K562 (cell line): ENCODE measurements around the gene GRIK5. TPM values are rescaled to one million over a fixed set of nuclear protein-coding genes. Genes with fewer than 3 reads are reported as not detected.

ENCODE experiments used
- BACH1 ChIP-seq: fragments of 200-800 bp; sonication (Bioruptor generic); IDR thresholded peaks from 2 replicates; pipeline ENCODE4 v1.6.1; 2016; ENCODE audit warnings: missing genetic modification characterization, missing compliant biosample characterization
- CEBPB ChIP-seq: fragments of 450-650 bp; IDR thresholded peaks from 2 replicates; pipeline ENCODE4 v1.6.1; 2016; ENCODE audit warnings: missing genetic modification characterization, missing compliant biosample characterization
- CUX1 ChIP-seq: fragments of 200-800 bp; sonication (Bioruptor generic); IDR thresholded peaks from 2 replicates; pipeline ENCODE4 v1.6.1; 2016; ENCODE audit warnings: missing genetic modification characterization, missing compliant biosample characterization
- GTF2E2 ChIP-seq: fragments of 200-800 bp; sonication (Bioruptor generic); IDR thresholded peaks from 2 replicates; pipeline ENCODE4 v1.6.1; 2016; ENCODE audit warnings: missing genetic modification characterization, missing compliant biosample characterization
- HNRNPK ChIP-seq: fragments of 200-400 bp; formaldehyde crosslinking; IDR thresholded peaks from one replicate; pipeline ENCODE4 v1.6.1; 2018; ENCODE audit warnings: mild to moderate bottlenecking, low read depth, low read length; ENCODE audit not compliant: poor library complexity, severe bottlenecking
- IFI16 ChIP-seq: fragments of 250-450 bp; sonication (Bioruptor Pico); IDR thresholded peaks from 2 replicates; pipeline ENCODE4 v2.1.2; 2022; ENCODE audit warnings: mild to moderate bottlenecking, inconsistent platforms
- IRF2 ChIP-seq: sonication (generic); formaldehyde crosslinking; IDR thresholded peaks from 2 replicates; pipeline ENCODE4 v1.8.1; 2022; ENCODE audit warnings: mild to moderate bottlenecking, missing genetic modification reagents
- RFX7 ChIP-seq: fragments of 250-450 bp; sonication (Bioruptor Pico); IDR thresholded peaks from 2 replicates; pipeline ENCODE4 v1.5.1; 2021; ENCODE audit warnings: mild to moderate bottlenecking
- SAP30 ChIP-seq: fragments of 200-600 bp; sonication (generic); IDR thresholded peaks from 2 replicates; pipeline ENCODE4 v1.6.1; 2012; ENCODE audit warnings: borderline replicate concordance, low read depth, mild to moderate bottlenecking, moderate library complexity, low read length, control low read depth, inconsistent platforms; ENCODE audit not compliant: insufficient read depth, poor library complexity, severe bottlenecking
- SP1 ChIP-seq: sonication (generic); formaldehyde crosslinking; IDR thresholded peaks from 2 replicates; pipeline ENCODE4 v1.8.1; 2022; ENCODE audit warnings: mild to moderate bottlenecking, missing genetic modification reagents
- ZMIZ1 ChIP-seq, 2 experiments: fragments of 150-350 bp in 1 of 2; IDR thresholded peaks; 2 replicates each; pipeline ENCODE4 v1.6.1; 2012 to 2016; ENCODE audit warnings: low read depth in 2 of 2, low read length in 2 of 2, mild to moderate bottlenecking in 1 of 2, moderate library complexity in 1 of 2
- ZNF165 ChIP-seq: fragments of 250-450 bp; sonication (Bioruptor Pico); IDR thresholded peaks from 2 replicates; pipeline ENCODE4 v1.4.0; 2020; ENCODE audit warnings: borderline replicate concordance
- ZNF239 ChIP-seq: fragments of 250-450 bp; sonication (Bioruptor Pico); IDR thresholded peaks from 2 replicates; pipeline ENCODE4 v1.4.0; 2020; ENCODE audit warnings: mild to moderate bottlenecking
- ZNF24 ChIP-seq: fragments of 450-650 bp; IDR thresholded peaks from 2 replicates; pipeline ENCODE4 v1.6.1; 2016
- ZNF280B ChIP-seq: fragments of 250-450 bp; sonication (Bioruptor Pico); IDR thresholded peaks from 2 replicates; pipeline ENCODE4 v1.5.1; 2021; ENCODE audit warnings: mild to moderate bottlenecking
- ZNF586 ChIP-seq: fragments of 450-650 bp; formaldehyde crosslinking; conservative IDR thresholded peaks from 2 replicates; pipeline ENCODE4 v1.4.0; 2020; ENCODE audit warnings: mild to moderate bottlenecking, moderate library complexity
- ZNF764 ChIP-seq: fragments of 250-450 bp; sonication (Bioruptor Pico); IDR thresholded peaks from 2 replicates; pipeline ENCODE4 v1.4.0; 2020; ENCODE audit warnings: low read depth, mild to moderate bottlenecking, moderate library complexity
- ZNF77 ChIP-seq: fragments of 250-450 bp; sonication (Bioruptor Pico); IDR thresholded peaks from 2 replicates; pipeline ENCODE4 v1.5.0; 2020
- polyA plus RNA-seq, 8 experiments: library from polyadenylated mRNA; depleted of rRNA in 4 of 8; stranded (reverse) in 5 of 8; unstranded in 3 of 8; fragments of >200 nt; fragmentation: Nextera tagmentation in 2 of 8; fragmentation: Illumina TruSeq in 1 of 8; extraction: Ambion mirVana in 2 of 8; extraction: Trizol in 1 of 8; gene quantifications; 2 replicates each; pipeline versions ENCODE4 v1.2.1 to v1.2.3, GENCODE V29; 2011 to 2014; ENCODE audit warnings: inconsistent platforms in 1 of 8, missing spikeins in 1 of 8
- total RNA-seq, 7 experiments: library from RNA; depleted of rRNA in 6 of 7; stranded (reverse); fragments of >200 nt in 6 of 7; fragmentation: Illumina TruSeq in 2 of 7; extraction: Trizol in 2 of 7; gene quantifications; 2 replicates each; pipeline versions ENCODE4 v1.2.1 to v1.2.3, GENCODE V29; 2011 to 2021; ENCODE audit warnings: low replicate concordance in 1 of 7

GRIK5 gene
- total and polyA plus RNA-seq, 9 of the 15 experiments (the other 6 are each of a cell fraction or from before 2014, with no cell fraction given): 0.04 to 0.55 (median 0.27) TPM; not detected in 2

GRCh38 chr19:42075616-42076379 is 5.8 kb upstream of the GRIK5 start, which contains the start of gene ZNF574 (continued):
- TF ChIP-seq ZNF24 (no peak), IFI16 (CRISPR knock-in tag) (no peak), ZNF77 (CRISPR knock-in tag) (no peak), RFX7 (CRISPR knock-in tag) (peak; percentile 61; the same call in 1 of the 2 replicates), HNRNPK (no peak), ZNF165 (no peak), SAP30 (peak; percentile 72), ZNF586 (CRISPR knock-in tag) (no peak), CEBPB (tag) (no peak), ZNF764 (CRISPR knock-in tag) (no peak), ZNF280B (CRISPR knock-in tag) (no peak), ZMIZ1 (IDR thresholded peaks at IDR 0.05; ENCODE audit: low read depth in 2 of 2, low read length in 2 of 2) (peak in 1 of 2 experiments; percentile 33; a peak in 2 of 4 replicates), BACH1 (tag) (no peak), ZNF239 (no peak; the same call in 1 of the 2 replicates), SP1 (CRISPR knock-in tag) (peak; percentile 91), CUX1 (no peak), GTF2E2 (tag) (peak; percentile 99), IRF2 (CRISPR knock-in tag) (no peak)
